ENCODE results near the gene TPM1.

TPM1 gene

GRCh38 chr15:63040509-63040908 is 2.0 kb upstream of the TPM1 start:
- DNase-seq (ENCODE audit: extremely low read depth in 1 of 2, low read depth in 1 of 2) = no peak

- DNase-seq (ENCODE audit: extremely low read depth in 1 of 2, low read depth in 1 of 2) = no peak
These were observed 1.6 kb upstream of the TPM1 start for GRCh38 chr15:63040954-63041353.

- DNase-seq (ENCODE audit: extremely low read depth in 1 of 2, low read depth in 1 of 2) = no peak
These were observed 1.1 kb upstream of the TPM1 start for GRCh38 chr15:63041402-63041973.

- no peak for DNase-seq (ENCODE audit: extremely low read depth in 1 of 2, low read depth in 1 of 2)
These were observed 359 bp downstream of the TPM1 start for GRCh38 chr15:63042877-63043334.

GRCh38 chr15:63043335-63044076 is 959 bp downstream of the TPM1 start:
- no peak for DNase-seq (ENCODE audit: extremely low read depth in 1 of 2, low read depth in 1 of 2)

- no peak for DNase-seq (ENCODE audit: extremely low read depth in 1 of 2, low read depth in 1 of 2)
These were observed 1.6 kb downstream of the TPM1 start for GRCh38 chr15:63044077-63044644.

- DNase-seq (ENCODE audit: extremely low read depth in 1 of 2, low read depth in 1 of 2) = no peak
These were observed 2.3 kb downstream of the TPM1 start for GRCh38 chr15:63044645-63045464.

GRCh38 chr15:63045465-63045840 is 2.9 kb downstream of the TPM1 start:
- DNase-seq (ENCODE audit: extremely low read depth in 1 of 2, low read depth in 1 of 2) = no peak

- no peak for DNase-seq (ENCODE audit: extremely low read depth in 1 of 2, low read depth in 1 of 2)
These were observed 3.3 kb downstream of the TPM1 start for GRCh38 chr15:63045879-63046278.

GRCh38 chr15:63046917-63047760 is 4.6 kb downstream of the TPM1 start:
- no peak for DNase-seq (ENCODE audit: extremely low read depth in 1 of 2, low read depth in 1 of 2)

GRCh38 chr15:63047792-63048114 is 5.2 kb downstream of the TPM1 start:
- DNase-seq (ENCODE audit: extremely low read depth in 1 of 2, low read depth in 1 of 2) = no peak

GRCh38 chr15:63048115-63048775 is 5.7 kb downstream of the TPM1 start:
- DNase-seq (ENCODE audit: extremely low read depth in 1 of 2, low read depth in 1 of 2) = peak; percentile 77 to 78

- DNase-seq (ENCODE audit: extremely low read depth in 1 of 2, low read depth in 1 of 2) = peak in 1 of 2 donors; percentile 11
These were observed 6.5 kb downstream of the TPM1 start for GRCh38 chr15:63048776-63049665.

- DNase-seq (ENCODE audit: extremely low read depth in 1 of 2, low read depth in 1 of 2) = no peak
These were observed 7.3 kb downstream of the TPM1 start for GRCh38 chr15:63049783-63050371.

GRCh38 chr15:63050731-63051155 is 8.2 kb downstream of the TPM1 start:
- DNase-seq (ENCODE audit: extremely low read depth in 1 of 2, low read depth in 1 of 2) = no peak

GRCh38 chr15:63051156-63052066 is 8.9 kb downstream of the TPM1 start:
- DNase-seq (ENCODE audit: extremely low read depth in 1 of 2, low read depth in 1 of 2) = no peak

GRCh38 chr15:63052077-63052841 is 9.7 kb downstream of the TPM1 start:
- no peak for DNase-seq (ENCODE audit: extremely low read depth in 1 of 2, low read depth in 1 of 2)

All from stimulated activated CD8-positive, alpha-beta memory T cell treated with anti-CD3 and anti-CD28 coated beads, Interleukin-7, amount 100 ng/mL, for 48 hours (primary cell).